Fibroblast of the aortic adventitia (primary cell): Measurements from ENCODE around the gene TMUB1. TPM values are rescaled to one million over a fixed set of nuclear protein-coding genes. Genes with fewer than 3 reads are reported as not detected.

Experiments
- DNase-seq: peaks from one replicate; pipeline ENCODE4 v3.0.0-alpha.2; 2010; ENCODE audit warnings: low read depth
- H3K4me3 ChIP-seq: 2 replicates; pipeline ENCODE4 v1.5.1; 2011; ENCODE audit warnings: low read depth, mild to moderate bottlenecking, control low read depth, low read length, moderate library complexity
- CTCF ChIP-seq: IDR thresholded peaks from 2 replicates; pipeline ENCODE4 v1.5.1; 2011; ENCODE audit warnings: mild to moderate bottlenecking, low read length, control low read depth, inconsistent platforms; ENCODE audit not compliant: insufficient read depth
- total RNA-seq: library from RNA; depleted of rRNA; stranded (reverse); fragments of >200 nt; gene quantifications from 2 replicates; pipeline ENCODE4 v1.2.3, GENCODE V29; 2012; ENCODE audit warnings: low replicate concordance

The TMUB1 gene
- total RNA-seq, 1 donor = 20.2 TPM

DNA sequence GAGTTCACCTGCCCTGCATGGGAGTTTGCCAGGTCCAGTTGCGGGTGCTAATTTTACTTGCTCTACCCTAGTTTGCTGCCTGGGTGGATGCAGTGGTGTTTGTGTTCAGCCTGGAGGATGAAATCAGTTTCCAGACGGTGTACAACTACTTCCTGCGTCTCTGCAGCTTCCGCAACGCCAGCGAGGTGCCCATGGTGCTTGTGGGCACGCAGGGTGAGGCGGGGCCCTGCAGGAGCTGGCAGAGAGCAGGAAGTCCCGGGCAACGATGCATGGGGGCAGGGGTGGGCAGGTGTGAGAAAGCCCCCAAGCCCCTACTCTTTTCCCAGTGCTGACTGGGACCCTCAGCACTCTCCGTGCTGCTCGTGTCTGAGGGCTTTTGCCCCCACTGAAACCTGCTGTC is 34.3 kb upstream of the TMUB1 start:
- DNase-seq = no peak
- no peak overlapping the region for H3K4me3 ChIP-seq
- no peak for TF ChIP-seq CTCF

DNA sequence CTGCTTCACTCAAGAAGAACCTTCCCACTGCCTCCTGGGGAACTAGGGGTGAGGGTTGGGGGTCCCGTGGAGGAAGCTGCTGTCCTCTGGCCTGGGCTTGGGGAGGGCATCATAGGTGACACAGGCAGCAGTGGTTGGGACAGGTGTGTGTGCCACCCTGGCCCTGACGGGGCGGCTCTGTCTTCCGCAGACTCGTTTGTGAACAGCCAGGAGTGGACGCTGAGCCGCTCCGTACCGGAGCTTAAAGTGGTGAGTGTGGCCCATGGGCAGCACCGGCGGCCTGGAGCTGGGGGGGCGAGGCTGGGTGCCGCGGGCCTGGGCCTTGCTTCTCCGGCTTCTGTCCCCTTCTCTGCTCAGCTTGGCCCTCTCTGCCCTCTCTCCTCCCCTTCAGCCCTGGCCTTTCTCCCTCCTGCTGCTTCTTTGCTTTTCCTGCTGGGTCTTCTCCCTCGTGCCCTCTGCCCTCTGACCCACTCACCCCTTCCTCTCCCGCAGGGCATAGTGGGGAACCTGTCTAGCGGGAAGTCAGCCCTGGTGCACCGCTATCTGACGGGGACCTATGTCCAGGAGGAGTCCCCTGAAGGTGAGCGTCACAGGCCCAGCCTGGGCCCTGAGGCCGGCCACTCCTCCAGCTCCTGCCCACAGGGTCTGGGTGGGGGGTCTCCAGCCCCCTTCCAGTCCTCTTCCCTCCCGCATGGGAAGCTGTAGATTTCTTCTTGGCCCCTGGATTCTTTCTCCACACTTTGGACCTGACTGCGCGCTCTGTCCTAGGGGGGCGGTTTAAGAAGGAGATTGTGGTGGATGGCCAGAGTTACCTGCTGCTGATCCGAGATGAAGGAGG is 33.5 kb upstream of the TMUB1 start:
- H3K4me3 ChIP-seq = no peak overlapping the region
- no peak for DNase-seq
- no peak for TF ChIP-seq CTCF

DNA sequence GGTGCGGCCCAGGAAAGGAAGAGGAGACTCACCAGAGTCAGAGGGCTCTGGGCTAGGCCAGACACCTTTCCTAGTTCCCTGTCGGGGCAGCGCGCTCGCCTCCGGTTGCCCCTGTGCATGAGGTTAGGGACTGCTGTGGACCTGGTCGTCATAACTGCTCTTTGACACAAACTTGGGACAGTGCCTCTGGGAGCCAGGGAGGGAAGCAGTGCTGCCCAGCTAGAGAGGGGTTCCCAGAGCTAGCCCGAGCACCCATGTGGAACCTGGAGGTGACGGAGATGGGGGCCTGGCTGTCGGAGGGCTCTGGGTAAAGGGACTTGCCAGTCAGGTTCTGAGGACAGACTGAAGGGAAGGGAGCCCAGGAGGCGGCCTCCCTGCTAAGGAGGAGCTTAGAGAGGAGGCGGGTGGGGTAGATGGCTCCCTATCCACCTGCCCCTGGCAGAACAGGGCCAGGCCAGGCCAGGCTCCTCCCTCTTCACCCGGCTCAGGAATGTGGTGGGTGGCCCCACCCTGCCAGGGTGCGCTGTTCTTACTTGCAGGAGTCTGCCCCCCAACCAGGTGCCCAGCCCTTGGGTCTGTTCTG is 32.6 kb upstream of the TMUB1 start:
- H3K4me3 ChIP-seq = no peak overlapping the region
- no peak for TF ChIP-seq CTCF
- no peak for DNase-seq

DNA sequence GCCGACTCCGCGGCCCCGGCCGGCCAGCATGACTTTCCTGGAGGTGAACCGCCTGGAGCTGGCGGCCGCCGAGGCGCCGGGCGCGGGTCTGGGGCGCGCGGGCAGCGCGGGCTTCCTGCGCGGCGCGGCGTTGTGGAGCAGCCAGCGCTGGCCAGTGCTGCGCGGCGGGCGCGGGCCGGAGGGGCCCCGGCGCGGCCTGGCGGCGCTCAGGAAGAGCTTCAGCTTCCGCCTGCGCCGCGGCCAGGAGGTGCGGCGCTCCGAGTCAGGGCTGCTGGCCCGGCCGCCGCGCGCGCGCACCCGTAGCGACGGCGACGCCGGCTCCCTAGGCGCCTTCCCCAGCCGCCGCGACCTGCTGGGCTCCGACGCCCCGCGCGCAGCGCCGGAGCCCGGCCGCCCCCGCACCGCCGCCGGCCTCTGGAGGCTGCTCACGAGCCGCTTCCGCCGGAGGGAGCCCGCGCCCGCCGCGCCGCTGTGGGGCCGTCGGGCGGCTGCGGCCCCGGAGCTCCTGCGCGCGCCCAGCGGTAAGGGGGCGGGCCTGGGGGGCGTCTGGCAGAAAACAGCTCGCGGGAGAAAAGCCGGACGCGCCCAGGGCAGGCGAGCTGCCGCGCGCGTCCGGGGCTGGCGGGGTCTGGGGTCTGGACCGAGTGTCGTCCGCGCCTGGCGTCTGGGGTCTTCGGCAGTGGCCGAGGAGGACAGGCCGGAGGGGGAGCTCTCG is 32.0 kb upstream of the TMUB1 start:
- H3K4me3 ChIP-seq = no peak overlapping the region
- TF ChIP-seq CTCF = no peak
- DNase-seq = no peak

DNA sequence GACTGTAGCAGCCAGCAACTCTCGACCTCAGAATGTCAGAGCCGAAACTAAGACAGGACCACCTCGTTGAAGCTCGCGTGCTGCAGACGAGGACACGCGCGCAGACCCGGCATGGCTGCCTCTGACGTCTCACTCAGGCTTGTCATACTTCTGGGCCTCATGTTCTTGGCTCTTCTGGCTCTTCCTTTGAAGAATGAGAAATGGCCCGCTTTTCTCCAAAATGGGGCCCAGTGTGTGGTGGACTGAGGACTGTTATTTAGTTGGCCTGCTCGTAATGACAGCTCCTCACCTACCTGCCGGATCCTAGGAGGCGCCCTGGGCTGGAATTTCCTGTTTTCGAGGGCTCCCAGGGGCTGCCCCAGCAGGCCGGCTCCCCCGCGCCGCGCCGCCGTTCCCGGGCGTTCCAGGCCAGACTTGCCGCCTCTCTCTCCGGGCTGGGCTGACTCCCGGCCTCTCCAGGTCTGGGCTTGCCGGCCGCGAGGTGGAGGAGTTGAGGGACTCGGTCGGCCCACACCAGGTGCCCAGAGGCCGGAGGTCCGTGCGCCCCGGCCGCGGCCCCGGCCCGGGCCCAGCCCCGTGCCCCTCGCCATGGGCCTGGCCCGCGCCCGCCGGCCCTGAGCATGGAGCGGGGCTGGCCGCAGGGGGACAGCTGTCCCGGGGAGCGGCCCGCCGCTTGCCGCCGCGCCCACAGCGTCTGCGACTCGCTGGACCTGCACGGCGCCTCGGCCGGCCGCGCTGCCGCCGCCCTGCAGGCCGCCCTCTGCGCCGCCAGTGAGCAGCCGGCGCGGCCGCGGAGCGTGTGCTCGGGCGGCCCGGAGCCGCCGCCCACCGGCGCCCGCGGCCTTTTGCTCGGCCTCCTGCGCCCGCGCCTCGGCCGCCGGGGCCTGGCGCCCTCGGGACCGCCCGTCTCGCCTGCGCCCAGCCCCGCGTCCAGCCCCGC is 31.1 kb upstream of the TMUB1 start:
- no peak for TF ChIP-seq CTCF
- no peak for DNase-seq
- H3K4me3 ChIP-seq = no peak overlapping the region
